ENCODE results near the gene CDC37L1.

The CDC37L1 gene

GRCh38 chr9:4690144-4690543 is 10.8 kb downstream of the CDC37L1 start:
- TF ChIP-seq CTCF (IDR thresholded peaks at IDR 0.05; ENCODE audit: low read depth, low read length, missing control alignments), result no peak
- no peak for DNase-seq (ENCODE audit: extremely low read depth, low read depth)
- H3K4me3 ChIP-seq (replicated peaks; ENCODE audit: low read depth, low read length), result no peak overlapping the region

GRCh38 chr9:4691795-4692194 is 12.4 kb downstream of the CDC37L1 start:
- H3K4me3 ChIP-seq (replicated peaks; ENCODE audit: low read depth, low read length), result no peak overlapping the region
- no peak for TF ChIP-seq CTCF (IDR thresholded peaks at IDR 0.05; ENCODE audit: low read depth, low read length, missing control alignments)
- DNase-seq (ENCODE audit: extremely low read depth, low read depth), result no peak

- no peak for TF ChIP-seq CTCF (IDR thresholded peaks at IDR 0.05; ENCODE audit: low read depth, low read length, missing control alignments)
- no peak for DNase-seq (ENCODE audit: extremely low read depth, low read depth)
- H3K4me3 ChIP-seq (replicated peaks; ENCODE audit: low read depth, low read length), result no peak overlapping the region
These were observed 20.7 kb downstream of the CDC37L1 start for GRCh38 chr9:4700091-4700490.

- H3K4me3 ChIP-seq (replicated peaks; ENCODE audit: low read depth, low read length), result no peak overlapping the region
- TF ChIP-seq CTCF (IDR thresholded peaks at IDR 0.05; ENCODE audit: low read depth, low read length, missing control alignments), result no peak
- no peak for DNase-seq (ENCODE audit: extremely low read depth, low read depth)
These were observed 21.6 kb downstream of the CDC37L1 start for GRCh38 chr9:4700932-4701331.

GRCh38 chr9:4701526-4701925 is 22.2 kb downstream of the CDC37L1 start:
- no peak for DNase-seq (ENCODE audit: extremely low read depth, low read depth)
- H3K4me3 ChIP-seq (replicated peaks; ENCODE audit: low read depth, low read length), result no peak overlapping the region
- no peak for TF ChIP-seq CTCF (IDR thresholded peaks at IDR 0.05; ENCODE audit: low read depth, low read length, missing control alignments)

GRCh38 chr9:4704129-4704528 is 24.8 kb downstream of the CDC37L1 start:
- TF ChIP-seq CTCF (IDR thresholded peaks at IDR 0.05; ENCODE audit: low read depth, low read length, missing control alignments), result no peak
- DNase-seq (ENCODE audit: extremely low read depth, low read depth), result no peak
- no peak overlapping the region for H3K4me3 ChIP-seq (replicated peaks; ENCODE audit: low read depth, low read length)

GRCh38 chr9:4706021-4706420 is 26.7 kb downstream of the CDC37L1 start:
- TF ChIP-seq CTCF (IDR thresholded peaks at IDR 0.05; ENCODE audit: low read depth, low read length, missing control alignments), result no peak
- DNase-seq (ENCODE audit: extremely low read depth, low read depth), result no peak

More at GRCh38 chr9:4706021-4706420, 26.7 kb downstream of the CDC37L1 start:
- H3K4me3 ChIP-seq (replicated peaks; ENCODE audit: low read depth, low read length), result no peak overlapping the region
